ACC112 (cell line): ENCODE measurements around the gene JUNB.
"Not testable (repeated sequence)": the region's sequence is repeated elsewhere in the genome, so short reads cannot be mapped to it uniquely, and the experiment has no call there.

ENCODE experiments used
- H2AFZ ChIP-seq: fragments of 200-600 bp; sonication (generic); one replicate; pipeline ENCODE4 v1.6.0; 2017; ENCODE audit warnings: antibody characterized with exemption, low read length; ENCODE audit not compliant: unreplicated experiment
- H3K27ac ChIP-seq: fragments of 200-600 bp; sonication (generic); 2 replicates; pipeline ENCODE4 v1.5.1; 2014; ENCODE audit warnings: low read depth, mild to moderate bottlenecking, antibody characterized with exemption, low read length, moderate library complexity
- H3K27me3 ChIP-seq: fragments of 200-600 bp; sonication (generic); 2 replicates; pipeline ENCODE4 v1.6.1; 2014; ENCODE audit warnings: mild to moderate bottlenecking, antibody characterized with exemption, low read length, moderate library complexity, mixed read lengths; ENCODE audit not compliant: insufficient read depth
- H3K36me3 ChIP-seq: fragments of 200-600 bp; sonication (generic); 2 replicates; pipeline ENCODE4 v1.6.1; 2016; ENCODE audit warnings: mild to moderate bottlenecking, antibody characterized with exemption, low read length, moderate library complexity, mixed read lengths; ENCODE audit not compliant: insufficient read depth
- H3K4me1 ChIP-seq: fragments of 200-600 bp; sonication (generic); one replicate; pipeline ENCODE4 v1.6.1; 2016; ENCODE audit warnings: low read length, mixed read lengths; ENCODE audit not compliant: insufficient read depth, unreplicated experiment, control insufficient read depth
- H3K4me3 ChIP-seq: fragments of 200-600 bp; sonication (generic); 2 replicates; pipeline ENCODE4 v1.5.1; 2014; ENCODE audit warnings: mild to moderate bottlenecking, low read depth, low read length
- H3K79me2 ChIP-seq: fragments of 200-600 bp; sonication (generic); one replicate; pipeline ENCODE4 v1.6.0; 2016; ENCODE audit warnings: low read length; ENCODE audit not compliant: control insufficient read depth, unreplicated experiment, insufficient read depth

JUNB gene

DNA sequence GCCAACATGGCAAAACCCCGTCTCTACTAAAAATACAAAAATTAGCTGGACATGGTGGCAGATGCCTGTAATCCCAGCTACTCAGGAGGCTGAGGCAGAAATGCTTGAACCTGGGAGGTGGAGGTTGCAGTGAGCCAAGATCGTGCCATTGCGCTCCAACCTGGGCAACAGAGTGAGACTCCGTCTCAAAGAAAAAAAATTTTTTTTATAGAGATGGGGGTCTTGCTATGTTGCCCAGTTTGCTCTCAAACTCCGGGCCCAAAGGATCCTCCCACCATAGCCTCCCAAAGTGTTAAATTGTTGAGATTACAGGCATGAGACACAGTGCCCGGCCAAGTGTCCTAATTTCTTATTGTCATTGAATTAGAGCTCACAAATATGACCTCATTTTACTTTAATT lies 25.9 kb downstream of the JUNB start:
- H3K4me1 ChIP-seq, H3K4me3 ChIP-seq, H2AFZ ChIP-seq, H3K27me3 ChIP-seq, H3K36me3 ChIP-seq, H3K79me2 ChIP-seq, H3K27ac ChIP-seq: not testable (repeated sequence)

DNA sequence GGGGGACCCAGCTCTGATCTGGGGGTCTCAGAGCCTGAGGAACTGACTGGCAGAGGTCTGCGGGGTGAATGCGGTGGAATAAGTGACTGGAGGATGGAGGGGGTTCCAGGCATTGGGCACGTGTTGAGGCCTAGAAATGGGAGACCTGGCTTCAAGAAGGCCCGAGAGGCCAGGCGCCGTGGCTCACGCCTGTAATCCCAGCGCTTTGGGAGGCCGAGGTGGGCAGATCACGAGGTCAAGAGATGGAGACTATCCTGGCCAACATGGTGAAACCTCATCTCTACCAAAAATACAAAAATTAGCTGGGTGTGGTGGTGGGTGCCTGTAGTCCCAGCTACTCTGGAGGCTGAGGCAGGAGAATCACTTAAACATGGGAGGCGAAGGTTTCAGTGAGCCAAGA lies 26.5 kb downstream of the JUNB start:
- not testable (repeated sequence) for H3K27ac ChIP-seq, H3K27me3 ChIP-seq, H3K4me3 ChIP-seq, H3K36me3 ChIP-seq, H2AFZ ChIP-seq, H3K4me1 ChIP-seq, H3K79me2 ChIP-seq

DNA sequence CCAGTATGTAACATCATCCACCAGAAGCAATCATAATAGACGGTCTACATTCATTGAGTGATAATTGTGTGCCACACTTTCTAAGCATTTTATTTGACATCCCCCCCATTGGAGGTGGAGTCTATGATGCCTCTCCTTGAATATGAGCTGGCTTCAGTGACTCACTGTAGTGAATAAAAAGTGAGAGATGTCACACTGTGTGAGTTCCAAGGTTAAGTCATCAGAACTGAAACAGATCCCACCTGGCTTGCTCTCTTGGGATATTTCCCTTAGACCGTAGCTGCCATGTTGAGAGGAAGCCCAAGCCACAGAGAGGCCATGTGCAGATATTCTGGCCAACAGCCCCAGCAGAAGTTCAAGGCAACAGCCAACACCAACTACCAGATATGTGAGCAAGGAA lies 30.5 kb downstream of the JUNB start:
- Histone ChIP-seq H3K4me3 (no peak overlapping the region), H3K79me2 (no peaks in the 10 kb centered on the region), H3K27me3 (no peaks in the 10 kb centered on the region), H3K36me3 (no peaks in the 10 kb centered on the region), H3K4me1 (no peaks in the 10 kb centered on the region), H3K27ac (no peak overlapping the region), H2AFZ (no peak overlapping the region)

DNA sequence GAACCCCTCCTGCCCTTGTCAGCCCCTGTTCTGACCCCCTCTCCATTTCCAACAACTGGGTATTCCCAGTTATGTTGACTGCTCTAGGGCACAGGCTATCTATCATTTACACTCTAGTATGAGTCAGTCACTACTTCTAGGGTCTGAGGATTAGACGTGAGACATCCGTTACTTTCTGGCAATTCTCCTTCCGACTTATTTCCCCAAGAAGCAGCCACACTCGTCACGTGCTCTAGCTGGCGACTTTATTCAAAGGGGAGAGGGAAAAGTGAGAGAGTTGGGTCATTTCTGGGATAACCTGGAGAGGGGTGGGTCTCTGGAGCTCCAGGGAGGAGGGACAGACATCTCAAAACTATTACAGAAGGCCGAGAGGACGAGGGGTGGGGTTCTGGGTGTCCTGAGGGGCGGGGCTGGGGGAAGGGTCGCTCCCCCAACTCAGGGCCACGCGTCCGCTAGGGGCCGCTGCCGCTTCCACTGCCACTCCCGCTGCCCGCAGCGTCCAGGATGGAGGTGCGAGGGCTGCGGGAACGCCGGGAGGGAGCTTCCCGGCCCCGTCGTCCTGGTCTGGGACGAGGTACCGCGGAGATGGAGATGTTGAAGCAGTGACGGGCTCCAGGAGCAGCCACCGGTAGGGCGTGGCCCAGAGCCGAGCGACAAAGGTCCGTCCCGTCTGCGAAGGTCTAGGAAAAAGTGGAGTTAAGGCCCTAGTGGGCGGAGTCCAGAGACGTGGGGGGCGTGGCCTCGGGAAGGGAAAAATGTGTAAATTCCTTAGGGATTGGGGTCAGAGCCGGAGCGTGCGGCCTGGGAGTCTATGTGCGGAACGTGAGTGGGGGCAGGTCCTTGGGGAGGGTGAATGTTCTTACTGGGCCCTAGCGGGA lies 34.2 kb downstream of the JUNB start:
- no peak overlapping the region for H2AFZ ChIP-seq
- no peaks in the 10 kb centered on the region for H3K36me3 ChIP-seq
- H3K4me1 ChIP-seq, result no peaks in the 10 kb centered on the region
- H3K4me3 ChIP-seq, result peak overlapping the region; percentile 47; the same call in 1 of the 2 replicates
- no peak overlapping the region for H3K27ac ChIP-seq
- H3K27me3 ChIP-seq, result no peaks in the 10 kb centered on the region
- H3K79me2 ChIP-seq, result no peaks in the 10 kb centered on the region

DNA sequence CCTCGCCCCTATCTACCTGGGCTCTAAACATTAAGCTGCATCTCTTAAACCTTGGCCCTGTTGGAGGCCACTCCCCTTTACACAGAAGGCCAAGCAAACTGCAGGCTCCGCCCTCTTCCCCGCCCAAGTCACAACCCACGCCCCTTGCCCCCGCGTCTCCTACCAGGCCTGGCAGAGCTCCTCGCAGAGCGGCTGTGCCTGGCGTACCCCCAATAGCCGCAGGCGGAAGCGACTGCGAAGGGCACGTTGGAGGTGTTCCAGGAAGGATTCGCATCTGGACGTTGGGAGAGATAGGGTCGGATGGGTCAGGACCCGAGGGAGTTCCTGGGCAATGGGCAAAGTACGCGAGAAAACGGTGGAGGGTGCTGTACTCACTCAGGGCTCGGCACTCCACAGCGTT lies 37.2 kb downstream of the JUNB start:
- Histone ChIP-seq H2AFZ (no peak overlapping the region), H3K36me3 (no peaks in the 10 kb centered on the region), H3K27me3 (peaks cover 18% of the 10 kb centered on the region), H3K4me3 (no peak overlapping the region), H3K27ac (no peak overlapping the region), H3K79me2 (no peaks in the 10 kb centered on the region), H3K4me1 (no peaks in the 10 kb centered on the region)

DNA sequence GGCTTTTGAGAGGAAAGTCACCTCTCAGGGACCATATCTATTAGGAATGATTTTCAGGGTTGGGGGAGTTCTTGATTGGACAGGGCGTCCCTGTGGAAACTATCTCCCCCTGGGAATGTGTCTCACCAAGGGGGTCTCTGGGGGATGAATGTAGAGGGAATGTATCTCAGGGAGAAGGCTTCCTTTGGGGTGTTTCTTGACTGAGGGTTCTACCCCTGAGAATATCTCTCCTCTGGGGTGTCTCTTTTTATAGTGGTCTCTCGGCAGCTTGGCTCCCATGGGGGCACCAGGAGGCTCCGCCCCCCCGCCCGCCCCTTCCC lies 42.1 kb downstream of the JUNB start:
- H3K27ac ChIP-seq, result no peak overlapping the region
- no peaks in the 10 kb centered on the region for H3K36me3 ChIP-seq
- no peak overlapping the region for H2AFZ ChIP-seq
- no peaks in the 10 kb centered on the region for H3K79me2 ChIP-seq
- H3K4me1 ChIP-seq, result no peaks in the 10 kb centered on the region
- no peak overlapping the region for H3K4me3 ChIP-seq
- H3K27me3 ChIP-seq, result peaks cover 56% of the 10 kb centered on the region

DNA sequence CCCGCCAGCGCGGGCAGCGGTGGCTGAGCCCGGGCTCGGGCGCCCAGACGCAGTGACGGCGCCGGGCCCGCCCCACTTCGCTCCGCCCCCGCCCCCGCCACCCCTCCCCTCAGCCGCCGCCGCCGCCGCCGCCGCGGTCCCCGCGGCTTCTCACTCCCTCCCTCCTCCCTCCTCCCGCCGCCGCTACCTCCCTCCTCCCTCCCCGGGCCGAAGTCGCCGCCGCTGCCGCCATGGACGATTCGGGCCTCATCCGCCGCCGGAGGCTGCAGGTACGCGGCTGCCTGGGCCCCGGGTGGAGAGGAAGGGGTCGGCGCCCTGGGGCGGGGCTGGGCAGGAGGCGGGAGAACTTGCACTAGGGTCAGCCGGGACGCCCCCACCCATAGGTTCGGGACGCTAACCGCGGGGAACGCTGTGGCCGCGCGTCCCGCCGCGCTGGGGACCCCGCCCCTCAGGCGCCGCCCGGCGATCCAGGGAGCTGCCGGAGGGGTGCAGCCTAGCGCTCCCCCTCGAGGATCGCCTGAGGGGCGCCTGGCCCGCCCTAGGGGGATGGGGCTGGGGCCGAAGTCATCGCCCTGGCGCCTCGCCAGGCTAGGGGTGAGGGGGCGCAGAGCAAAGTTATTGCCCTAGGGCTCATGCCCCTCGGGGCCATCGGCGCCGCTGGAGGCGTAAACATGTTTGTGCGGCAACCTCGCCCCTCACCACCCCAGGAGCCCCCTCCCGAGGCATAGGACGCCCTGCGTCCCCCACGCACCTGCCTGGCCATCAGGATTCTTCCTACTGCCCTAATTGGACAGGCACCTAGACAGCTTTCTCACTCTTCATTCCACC lies 42.7 kb downstream of the JUNB start:
- H3K36me3 ChIP-seq, result no peaks in the 10 kb centered on the region
- H3K4me1 ChIP-seq, result no peaks in the 10 kb centered on the region
- H3K27ac ChIP-seq, result no peak overlapping the region
- no peaks in the 10 kb centered on the region for H3K79me2 ChIP-seq
- peaks cover 62% of the 10 kb centered on the region for H3K27me3 ChIP-seq
- H3K4me3 ChIP-seq, result peak overlapping the region; percentile 59
- no peak overlapping the region for H2AFZ ChIP-seq

DNA sequence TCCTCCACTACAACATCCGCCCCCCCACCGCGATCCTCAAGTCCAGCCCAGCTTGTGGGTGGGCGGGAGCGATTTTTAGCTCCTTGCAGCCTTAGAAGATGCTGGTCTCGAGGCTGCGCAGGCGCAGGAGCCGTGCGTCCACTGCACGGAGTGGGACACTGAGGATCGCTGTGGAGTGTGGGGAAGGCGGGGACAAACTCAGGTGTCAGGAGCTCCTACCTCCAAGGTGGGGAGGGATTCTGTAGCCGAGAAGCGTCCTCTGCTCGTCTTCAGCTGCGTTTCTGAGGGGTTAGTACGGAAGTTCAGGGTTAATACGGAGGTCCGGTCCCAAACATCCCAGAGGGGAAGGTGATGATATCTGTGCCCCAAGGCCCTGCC lies 43.3 kb downstream of the JUNB start, which contains the start of gene RTBDN:
Gene RTBDN, minus strand, starts transcription at position 14 of the 378 bp plus-strand sequence. CDS start 4,600 bp downstream, outside the sequence.
- H3K79me2 ChIP-seq, result no peaks in the 10 kb centered on the region
- H3K4me1 ChIP-seq, result no peaks in the 10 kb centered on the region
- no peak within 1 kb of the TSS for H3K27ac ChIP-seq
- H2AFZ ChIP-seq, result no peak within 1 kb of the TSS
- H3K27me3 ChIP-seq, result peaks cover 68% of the 10 kb centered on the region
- peak within 1 kb of the TSS; percentile 59 for H3K4me3 ChIP-seq
- H3K36me3 ChIP-seq, result no peaks in the 10 kb centered on the region

DNA sequence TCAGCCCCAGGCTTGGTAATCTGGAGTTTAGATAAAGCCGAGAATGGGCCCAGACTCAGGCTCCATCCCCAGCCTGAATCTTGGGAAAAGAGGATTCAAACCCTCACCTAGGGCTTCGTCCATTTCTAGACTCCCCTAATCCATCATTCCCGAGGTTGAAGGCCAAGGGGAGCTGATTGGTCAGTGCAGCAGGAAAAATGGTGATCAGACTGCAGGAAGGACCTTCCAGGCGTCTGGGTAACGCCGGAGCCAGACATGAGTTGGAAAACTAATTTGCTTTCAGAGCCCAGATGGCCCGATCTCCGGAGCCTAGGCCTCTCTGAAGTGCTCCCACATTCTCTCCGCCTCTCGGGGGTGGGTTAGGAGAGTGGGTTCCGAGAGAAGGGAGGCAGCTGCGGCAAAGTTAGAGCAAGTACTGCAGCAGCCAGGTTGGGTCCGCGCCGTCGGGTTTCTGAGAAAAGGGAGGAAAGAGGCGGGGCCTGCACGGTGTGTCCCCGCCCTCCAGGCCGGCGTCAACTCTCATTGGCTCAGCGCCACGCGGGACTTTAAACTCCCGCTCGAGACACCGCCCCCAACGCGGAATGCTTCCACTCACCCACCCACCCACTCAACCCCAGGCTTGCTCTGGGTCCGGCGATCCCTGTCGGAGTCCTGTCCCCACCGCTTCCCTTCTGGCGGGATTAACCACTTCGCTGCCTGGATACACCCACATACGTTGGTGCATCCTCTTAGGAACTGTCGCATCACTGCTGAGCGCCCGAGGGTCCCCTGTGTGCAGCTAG lies 43.9 kb downstream of the JUNB start:
- Histone ChIP-seq H3K27ac (no peak overlapping the region), H3K27me3 (peaks cover 74% of the 10 kb centered on the region), H3K4me3 (no peak overlapping the region), H2AFZ (no peak overlapping the region), H3K36me3 (no peaks in the 10 kb centered on the region), H3K79me2 (no peaks in the 10 kb centered on the region), H3K4me1 (no peaks in the 10 kb centered on the region)

DNA sequence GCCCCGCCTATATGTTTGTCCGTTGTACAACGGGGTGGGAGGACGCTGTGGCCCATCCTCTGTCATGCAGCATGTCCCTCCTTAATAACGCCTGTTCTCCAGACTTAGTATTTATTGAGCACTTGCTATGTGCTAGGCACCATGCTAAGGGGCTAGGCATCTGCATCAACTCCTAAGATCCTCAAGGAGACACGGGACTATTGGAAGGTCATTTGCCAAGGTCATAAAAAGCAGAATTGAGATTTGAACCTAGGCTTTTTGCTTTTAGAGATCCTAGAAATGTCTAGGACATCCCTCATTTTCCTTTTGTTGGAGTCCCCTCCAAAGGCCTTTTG lies 45.2 kb downstream of the JUNB start:
- Histone ChIP-seq H3K4me1 (no peaks in the 10 kb centered on the region), H3K27me3 (peaks cover 76% of the 10 kb centered on the region), H3K79me2 (no peaks in the 10 kb centered on the region), H2AFZ (no peak overlapping the region), H3K4me3 (no peak overlapping the region), H3K36me3 (no peaks in the 10 kb centered on the region), H3K27ac (no peak overlapping the region)
